GM20431 (cell line): Measurements from ENCODE around the gene FAM72B.
"Not testable (repeated sequence)": the region's sequence is repeated elsewhere in the genome, so short reads cannot be mapped to it uniquely, and the experiment has no call there.

Experiments used
- in situ Hi-C: fragments of 300-500 bp; cut with MseI, MboI; formaldehyde crosslinking; loops from one replicate; pipeline ENCODE4 v1.15.0; 2020; ENCODE audit warnings: low sequenced_read_pairs; ENCODE audit not compliant: unreplicated experiment

Gene FAM72B

DNA sequence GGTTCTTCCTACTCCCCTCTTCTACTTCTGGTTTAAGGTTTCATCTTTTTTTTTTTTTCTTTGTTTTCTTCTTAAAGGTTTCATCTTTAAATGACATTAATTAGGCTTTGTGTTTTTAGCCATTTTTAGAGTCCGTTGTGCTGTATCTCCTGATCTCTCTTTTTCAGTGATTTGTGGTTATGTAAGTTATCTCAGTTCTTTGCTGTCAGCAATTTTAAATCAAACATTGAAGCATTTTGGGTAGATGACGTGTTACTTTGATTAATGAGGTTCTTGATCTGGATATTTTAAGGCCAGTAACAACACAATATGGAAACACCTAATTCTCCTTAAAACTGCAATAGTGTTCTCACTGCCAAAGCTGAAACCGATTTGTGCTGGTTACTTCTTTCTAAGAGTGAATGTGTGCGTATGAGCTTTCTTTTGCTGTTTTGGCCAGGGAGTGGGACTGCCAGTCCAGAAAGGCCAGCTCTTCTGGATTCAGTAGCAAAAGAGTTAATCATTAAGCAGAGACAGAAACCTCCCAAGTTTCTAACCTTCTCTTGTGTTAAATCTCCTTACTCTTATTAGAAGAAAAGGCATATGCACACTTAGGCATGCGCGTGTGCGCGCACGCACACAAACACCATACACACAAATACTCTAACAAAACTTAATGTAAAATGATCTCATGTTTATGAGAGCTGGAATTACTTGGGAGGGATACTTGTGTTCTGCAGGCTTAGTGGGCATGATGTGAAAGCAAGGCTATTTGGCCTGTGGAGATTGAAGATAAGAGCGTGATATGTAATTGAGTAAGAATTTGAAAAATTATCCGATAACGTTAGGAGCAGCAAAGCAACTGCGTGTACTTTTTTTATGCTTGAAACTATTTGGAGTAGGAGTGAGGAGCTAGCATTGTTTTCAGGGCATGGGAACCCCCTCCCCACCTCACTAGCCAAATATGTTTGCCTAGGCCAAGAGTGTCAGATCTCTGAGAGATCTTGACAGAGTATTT, 17.1 kb upstream of the FAM72B start:
- in situ Hi-C loops = not testable (repeated sequence)

DNA sequence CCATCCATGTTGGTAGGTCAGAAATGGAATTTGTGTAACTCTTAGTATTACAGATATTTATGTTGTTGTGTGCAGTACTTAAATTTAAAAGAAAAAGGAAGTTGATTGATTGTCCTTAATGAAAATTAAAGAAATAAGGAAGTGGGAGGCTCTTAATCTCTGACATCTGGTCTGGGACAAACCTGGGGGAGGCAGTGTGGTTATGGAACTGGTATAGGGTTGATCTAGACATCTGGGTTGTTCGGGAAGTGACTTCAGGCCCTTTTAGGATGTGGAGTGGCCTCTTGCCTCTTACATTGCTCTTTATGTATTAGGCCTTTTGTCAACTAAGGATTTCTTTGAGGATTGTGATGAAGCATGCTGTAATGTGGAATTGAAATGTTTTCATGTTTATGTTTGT, 16.1 kb upstream of the FAM72B start:
- in situ Hi-C loops = not testable (repeated sequence)

DNA sequence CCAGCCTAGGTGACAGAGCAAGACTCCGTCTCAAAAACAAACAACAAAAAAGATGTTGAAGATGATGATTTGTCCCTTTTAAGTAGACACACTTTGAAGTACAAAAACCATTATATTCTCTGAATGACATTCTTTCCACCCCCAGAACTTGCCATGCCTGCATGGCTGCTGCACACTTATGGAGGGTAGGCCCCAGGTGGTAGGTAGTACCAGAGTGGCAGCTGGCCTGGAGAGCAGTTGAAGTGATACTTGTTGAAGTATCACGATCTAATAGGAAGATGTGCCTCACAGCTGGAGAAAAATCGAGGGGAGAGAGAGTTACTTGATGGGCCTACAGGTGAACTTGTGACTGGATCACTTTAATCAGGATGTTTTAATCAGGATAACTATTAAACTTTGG, 15.6 kb upstream of the FAM72B start:
- in situ Hi-C loops = not testable (repeated sequence)

DNA sequence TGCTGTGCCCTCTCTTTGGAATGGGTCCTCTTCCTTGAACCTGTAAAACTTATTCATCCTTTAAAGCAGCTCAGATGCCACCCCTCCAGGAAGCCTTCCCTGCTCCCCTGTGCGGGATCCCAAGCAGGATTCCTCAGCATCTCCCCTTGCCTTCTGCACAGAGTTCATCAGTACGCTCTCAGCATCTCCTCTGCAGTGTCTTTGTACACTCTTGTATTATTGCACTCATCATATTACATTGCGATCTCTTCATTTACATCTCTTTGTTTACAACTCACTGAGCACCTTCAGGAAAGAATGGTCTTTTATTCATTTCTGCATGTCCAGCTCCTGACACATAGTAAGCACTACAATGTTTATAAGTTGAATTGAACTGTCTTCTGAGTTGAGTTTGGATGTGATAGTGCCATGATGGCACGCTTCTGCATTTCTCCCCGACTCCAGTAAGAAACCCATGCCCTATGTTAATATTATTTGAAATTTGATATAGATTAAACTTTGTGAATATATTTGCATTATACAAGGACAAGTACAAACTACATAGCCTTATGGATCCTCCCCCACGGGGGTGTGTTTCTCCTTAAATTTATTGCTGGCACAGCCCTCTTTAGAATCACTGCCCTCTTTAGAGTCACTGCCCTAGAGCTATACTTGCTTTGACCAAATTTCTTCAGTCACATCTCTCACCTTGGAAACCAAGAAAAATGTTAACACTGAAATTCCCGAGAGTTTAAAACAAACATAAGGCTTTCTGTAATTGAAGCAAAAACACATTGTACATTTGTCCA, 13.1 kb upstream of the FAM72B start:
- in situ Hi-C loops = not testable (repeated sequence)

DNA sequence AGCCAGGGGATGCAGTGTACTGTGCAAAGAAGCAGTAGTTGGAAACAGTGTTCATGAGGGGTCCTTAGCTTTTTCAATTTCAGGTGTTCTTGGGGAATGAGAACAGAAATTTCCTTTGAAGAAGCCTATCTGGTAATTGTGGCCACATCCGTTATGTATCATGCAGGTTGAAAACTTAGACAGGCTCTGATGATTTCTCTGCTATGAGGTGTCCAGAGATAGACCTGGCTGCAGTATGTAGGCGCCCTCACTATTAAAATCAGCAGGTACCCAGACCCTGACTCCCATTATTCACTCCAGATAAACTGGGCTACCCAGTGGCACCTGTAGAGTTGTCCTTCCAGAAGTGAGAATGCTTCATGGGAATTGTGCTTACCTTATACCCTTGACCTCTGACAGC, 8.4 kb upstream of the FAM72B start:
- in situ Hi-C loops = not testable (repeated sequence)

DNA sequence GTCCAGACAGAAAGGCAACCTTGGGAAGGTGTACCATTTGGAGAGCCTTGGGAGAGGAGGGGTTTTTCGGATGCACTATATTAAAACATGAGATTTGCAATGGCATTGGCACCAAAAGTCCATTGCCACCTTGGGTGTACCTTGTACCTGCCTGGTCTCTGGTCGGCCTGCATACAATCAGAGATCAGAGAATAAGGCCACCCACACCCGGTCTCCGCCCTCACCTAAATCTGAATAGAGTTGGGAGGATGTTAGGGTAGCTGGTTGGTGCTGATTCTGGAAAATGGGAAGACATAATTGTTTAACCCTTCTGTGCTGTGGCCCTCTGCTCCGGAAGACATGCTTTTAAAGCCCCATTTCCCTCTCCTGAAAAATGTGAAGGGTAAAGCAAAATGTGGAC, 3.8 kb upstream of the FAM72B start:
- in situ Hi-C loops = not testable (repeated sequence)

DNA sequence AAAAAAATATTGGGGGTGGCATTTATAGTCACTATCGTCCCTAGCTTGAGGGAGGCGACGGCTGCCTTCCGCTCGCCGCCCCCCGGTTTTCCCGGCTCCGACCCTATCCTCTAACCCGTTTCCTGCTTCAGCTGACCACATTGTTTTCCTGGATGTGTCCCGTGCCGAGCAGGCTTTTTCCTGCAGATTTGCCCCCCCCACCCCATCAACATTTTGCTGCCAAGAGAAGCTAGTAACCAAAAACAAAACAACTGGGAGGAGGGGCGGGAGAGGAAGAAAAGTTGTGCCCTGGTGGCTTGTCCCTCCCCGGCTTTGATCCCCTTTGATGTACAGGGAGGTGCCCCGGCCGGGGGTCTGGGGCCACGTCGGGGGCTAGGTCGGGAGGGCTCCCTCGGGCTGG, 2.1 kb upstream of the FAM72B start:
- in situ Hi-C loops = not testable (repeated sequence)

DNA sequence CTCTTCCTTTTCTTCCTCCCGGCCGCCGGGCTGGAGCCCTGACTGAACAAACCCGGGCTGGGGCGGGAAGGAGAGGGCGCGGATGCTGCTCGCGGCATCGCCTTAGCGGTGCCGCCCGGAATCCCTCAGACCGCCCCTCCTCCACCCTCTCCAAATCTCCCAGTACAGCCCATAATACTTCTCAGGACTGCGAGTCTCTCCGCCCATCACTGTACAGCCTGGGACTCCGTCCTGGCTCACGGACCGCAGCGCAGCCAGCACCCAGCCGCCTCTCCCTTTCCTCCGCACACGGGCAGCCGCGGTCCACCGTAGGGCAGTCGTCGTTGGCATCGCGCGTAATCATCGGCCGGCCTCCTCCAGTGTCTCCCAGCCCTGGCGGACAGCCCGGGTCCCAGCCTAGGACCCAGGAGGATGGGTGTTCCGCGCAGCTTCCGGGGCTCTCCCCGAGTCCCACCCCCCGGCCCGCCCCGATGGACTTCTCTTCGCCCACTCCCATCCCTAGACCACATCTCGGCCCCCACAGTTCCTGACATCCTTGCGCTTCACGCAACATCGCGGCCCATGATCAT, 1.1 kb upstream of the FAM72B start:
- in situ Hi-C loops = not testable (repeated sequence)

DNA sequence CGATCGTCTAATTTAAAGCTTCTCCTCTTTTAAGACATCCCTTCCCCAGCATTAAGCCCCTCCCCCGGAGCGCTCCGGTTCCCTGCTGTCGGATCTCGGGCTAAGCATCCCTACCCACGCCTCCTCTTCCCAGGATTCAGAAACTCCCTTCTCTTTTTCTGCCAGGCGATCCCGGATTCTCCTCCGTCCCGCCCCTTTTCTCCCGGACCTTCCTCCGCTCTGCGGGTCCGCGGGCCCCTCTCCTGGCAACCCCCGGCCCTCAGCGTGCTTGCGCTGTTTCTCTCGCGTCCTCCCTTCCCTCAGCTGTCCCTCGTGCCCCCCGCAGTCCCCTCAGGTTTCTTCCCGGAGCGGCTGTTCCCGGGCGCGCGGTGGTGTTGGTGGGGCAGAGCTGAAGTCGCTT, 273 bp downstream of the FAM72B start:
- in situ Hi-C loops = not testable (repeated sequence)

DNA sequence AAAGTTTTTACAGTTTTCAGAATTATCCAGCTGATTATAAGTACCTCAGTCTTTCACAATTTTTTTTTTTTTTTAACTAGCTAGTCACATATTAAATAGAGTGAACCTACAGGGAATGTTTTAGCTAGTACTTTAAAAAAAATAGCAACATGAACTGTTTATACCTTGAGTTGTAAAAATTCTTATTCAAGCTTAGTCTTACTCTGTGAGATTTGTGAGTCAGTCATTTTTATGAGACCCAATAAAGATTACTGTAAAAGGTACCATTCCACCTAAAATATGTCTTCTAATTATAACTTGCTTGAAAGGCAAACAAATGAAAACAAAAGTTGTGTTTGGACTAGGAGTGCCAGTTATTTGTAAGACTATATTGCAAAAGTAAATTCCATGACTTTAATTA, 5.9 kb downstream of the FAM72B start:
- in situ Hi-C loops = not testable (repeated sequence)

DNA sequence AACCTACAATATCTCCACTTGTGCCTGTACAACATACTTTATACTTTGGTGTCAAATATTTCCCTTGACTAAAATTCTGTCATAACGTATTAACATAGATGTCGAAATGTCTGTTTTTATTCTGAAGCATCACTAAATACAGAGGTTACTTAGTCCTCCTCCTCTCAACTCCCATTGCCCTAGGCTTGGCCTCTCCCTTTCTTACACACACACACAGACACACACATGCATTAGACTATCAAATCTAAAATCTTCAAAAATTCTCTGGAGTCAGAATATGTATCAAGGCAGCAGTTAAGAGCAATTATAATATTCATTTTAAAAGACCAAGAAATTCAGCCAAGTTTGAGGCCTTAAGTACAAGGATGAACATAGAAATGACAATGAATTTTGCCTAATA, 7.5 kb downstream of the FAM72B start:
- in situ Hi-C loops = not testable (repeated sequence)

DNA sequence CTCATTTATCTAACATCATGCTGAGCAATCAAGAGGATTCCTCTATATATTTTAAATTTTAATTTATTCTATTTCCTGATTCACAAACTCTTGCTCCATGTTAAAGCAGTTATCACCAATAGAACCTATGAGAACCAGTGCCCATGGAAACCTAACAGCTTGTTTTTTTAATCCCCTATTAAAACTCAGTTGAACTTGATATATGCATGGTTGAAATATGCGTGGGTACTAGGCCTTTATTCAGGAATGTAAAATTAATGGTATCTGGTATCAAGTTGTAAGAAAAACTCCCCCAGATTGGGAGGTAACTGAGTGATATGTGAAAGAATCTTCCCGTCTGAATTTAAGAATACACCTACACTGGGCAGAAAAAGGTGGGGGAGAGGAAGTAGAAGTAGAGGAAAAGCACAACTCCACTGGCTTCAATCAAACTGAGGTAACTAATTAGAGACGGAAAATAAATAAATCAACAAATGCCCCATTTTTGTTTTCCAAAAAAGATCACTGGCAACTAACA, 15.9 kb downstream of the FAM72B start:
- in situ Hi-C loops = not testable (repeated sequence)

DNA sequence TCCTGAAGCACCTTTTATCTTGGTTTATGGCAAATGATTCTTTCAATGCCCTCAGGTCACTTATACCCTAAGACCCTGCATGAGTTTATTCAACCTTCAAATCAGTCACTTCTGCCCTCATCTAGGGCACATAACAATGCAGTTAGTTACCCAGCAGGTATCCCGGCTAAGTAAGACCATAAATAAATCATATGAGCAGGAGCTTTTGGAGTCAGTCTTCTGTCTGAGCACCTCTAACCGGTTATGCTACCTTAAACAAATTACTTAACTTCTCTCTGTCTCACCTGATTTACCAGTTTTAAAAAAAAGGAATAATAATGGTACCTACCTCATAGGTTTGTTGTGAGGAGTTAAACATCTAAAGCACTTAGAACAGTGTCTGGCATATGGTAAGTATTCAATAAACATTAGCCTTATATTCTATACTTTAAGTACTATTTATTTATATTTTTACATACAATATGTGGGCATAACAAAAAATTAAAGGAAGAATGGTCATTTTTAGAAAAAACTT, 16.9 kb downstream of the FAM72B start:
- in situ Hi-C loops = not testable (repeated sequence)

DNA sequence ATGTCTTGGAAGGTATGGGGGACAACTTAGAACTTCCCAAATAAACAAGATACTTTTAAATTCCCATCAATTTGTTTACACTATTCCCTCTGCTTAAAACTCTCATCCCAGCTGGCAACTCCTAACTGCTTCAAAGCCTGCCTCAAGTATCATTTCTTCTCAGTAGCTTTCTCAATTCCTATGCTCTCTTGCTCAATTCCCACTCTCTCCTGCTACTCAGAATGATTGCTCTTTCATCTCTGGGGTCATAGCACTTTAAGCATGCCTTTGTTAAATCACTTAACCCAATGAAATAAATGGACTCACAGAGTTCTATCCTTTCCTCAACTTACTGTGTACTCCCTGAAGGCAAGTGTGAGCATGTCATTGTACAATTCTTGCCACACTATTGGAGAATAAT, 18.8 kb downstream of the FAM72B start:
- in situ Hi-C loops = not testable (repeated sequence)

DNA sequence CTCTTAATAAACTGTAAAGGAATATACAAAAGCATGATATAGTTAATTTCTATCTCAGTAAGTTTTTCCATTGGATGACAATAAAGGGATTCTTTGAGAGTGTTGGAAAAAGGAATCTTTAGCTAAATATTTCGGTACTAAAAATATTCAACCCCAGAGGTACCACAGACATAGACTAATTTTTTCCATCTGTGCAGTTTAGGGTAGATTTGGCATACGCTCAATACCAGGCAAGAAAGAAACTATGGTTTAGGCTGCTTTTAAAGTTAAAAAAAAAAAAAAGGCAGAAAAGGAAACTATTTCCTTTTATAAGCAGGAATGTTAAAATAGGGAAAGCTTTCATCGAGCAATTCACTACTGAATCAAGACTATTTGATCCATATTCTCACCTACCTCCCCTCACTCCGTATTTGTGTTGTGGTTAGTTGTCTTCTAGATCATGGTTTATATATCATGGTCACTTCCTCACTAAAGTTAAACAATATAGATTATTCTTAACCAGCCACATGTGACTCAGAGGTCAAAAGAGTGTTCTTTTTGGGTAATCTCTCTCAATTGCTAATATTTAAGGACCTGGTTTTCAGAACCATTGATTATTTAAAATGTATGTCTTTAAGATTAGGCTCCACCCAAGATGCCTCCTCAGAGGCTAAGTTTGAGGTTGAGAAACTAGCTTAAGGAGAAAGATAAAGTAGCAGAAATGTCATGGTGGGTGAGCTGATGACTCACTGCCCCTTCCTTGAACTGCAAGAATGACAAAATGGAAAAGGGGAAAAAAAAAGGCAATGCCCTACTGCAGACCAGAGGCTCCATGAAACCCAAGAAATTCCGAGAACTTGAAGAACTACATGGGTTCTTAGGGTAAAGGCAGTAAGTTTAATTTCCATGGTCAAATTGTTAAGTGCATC, 20.0 kb downstream of the FAM72B start:
- in situ Hi-C loops = not testable (repeated sequence)

DNA sequence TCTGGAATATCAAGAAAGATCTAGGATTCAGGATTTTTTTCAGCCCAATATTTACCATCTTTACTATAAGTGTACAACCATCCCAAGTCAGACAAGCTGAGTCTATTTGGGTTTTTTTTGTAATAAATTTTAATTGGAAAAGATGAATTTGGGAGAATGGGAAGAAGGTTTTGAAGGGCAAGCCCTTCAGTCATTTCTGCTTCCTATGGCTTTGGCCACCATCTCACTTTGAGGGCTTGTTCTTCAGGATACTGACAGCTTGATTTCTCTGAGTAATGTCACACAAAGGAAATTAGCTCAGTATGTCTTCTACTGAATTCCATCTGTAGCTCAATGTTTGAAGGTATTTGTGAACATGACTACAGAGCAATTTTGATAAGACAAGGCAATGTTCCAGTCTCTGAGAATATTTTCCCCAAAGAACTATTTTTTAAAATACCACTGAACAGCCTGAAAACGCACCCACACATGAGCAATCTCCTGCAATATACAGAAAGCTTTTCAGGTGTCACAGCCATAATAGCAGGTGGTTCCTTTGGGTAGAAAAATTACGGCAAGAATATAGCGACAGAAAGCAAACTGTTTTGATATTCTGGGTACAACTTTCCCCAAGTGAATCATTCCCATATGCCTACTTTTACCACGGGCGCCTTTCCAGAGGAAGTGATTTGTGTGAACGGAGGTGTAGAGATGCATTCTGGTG, 22.8 kb downstream of the FAM72B start:
- in situ Hi-C loops = not testable (repeated sequence)

DNA sequence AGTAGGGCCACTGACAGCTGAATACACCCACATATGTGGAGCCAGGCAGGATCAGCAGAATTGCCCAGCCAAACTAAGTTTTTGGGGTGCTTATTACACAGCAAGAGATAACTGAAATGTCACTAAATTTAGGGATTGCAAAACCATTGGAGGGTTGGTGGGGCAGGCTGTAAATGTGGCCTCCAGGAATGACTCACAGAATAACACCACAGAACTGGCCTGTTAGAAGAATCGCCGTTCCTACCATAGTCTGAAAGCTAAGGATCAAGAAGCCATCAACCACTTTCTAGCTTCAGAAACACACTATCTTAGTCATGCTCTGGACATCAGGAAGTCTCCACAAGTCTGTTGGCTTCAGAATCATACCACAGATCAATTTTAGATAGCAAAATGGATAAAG, 24.0 kb downstream of the FAM72B start:
- in situ Hi-C loops = not testable (repeated sequence)

DNA sequence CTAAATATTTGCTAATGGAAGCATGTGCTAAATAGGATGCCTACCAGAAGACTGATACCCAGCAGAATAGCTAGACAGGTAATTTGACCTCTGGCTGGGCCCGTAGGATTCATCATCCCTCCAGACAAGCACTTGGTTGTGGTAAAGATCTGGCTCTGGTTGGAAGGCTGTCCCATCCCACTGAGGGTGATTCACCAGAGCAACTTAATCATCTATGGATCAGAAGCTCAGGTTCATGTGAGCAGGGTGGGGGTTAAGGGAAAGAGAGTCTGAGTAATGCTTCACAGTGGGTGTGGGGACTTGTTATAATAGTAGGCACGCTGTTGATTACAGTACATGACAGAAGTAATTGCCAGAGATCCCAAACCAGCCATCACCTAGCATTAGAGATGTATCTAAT, 26.5 kb downstream of the FAM72B start:
- in situ Hi-C loops = not testable (repeated sequence)
